NCI-H2171 treated with DMSO at 0.1 percent for 48 hours (cell line): Measurements from ENCODE around the gene FANCL.
"Not testable (repeated sequence)": the region's sequence is repeated elsewhere in the genome, so short reads cannot be mapped to it uniquely, and the experiment has no call there.

Experiments
- DNase-seq: peaks from one replicate; lab custom pipeline; 2025; lab: John Stamatoyannopoulos, UW

Gene FANCL

GRCh38 chr2:58145769-58146168 is 95.4 kb downstream of the FANCL start:
- not testable (repeated sequence) for DNase-seq

DNA sequence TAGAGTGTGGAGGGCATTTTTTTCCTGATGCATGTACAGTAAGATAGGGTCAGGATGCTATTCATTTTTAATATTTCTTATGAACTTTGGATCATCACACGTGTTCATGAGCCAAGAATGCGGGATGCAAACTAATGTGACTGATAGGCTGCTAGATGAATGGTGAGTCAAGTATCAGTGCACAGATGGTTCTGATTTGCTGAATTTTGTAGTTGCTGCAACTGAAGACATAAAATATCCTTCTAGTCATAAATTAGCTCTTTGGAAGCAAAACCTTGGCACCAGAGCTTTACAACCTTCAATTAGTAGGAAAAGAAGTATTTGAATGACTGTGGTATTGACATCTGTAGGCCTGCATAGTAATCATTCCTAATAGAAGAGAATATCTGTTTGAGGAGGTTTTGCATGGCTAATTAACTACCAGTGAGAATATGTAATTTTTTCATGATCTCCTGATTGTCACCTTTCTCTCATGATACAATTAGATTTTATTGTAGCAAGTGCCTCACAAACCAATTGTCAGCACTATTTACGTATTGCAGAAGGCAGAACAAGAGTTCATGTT is 100.5 kb downstream of the FANCL start:
- DNase-seq = no peak

DNA sequence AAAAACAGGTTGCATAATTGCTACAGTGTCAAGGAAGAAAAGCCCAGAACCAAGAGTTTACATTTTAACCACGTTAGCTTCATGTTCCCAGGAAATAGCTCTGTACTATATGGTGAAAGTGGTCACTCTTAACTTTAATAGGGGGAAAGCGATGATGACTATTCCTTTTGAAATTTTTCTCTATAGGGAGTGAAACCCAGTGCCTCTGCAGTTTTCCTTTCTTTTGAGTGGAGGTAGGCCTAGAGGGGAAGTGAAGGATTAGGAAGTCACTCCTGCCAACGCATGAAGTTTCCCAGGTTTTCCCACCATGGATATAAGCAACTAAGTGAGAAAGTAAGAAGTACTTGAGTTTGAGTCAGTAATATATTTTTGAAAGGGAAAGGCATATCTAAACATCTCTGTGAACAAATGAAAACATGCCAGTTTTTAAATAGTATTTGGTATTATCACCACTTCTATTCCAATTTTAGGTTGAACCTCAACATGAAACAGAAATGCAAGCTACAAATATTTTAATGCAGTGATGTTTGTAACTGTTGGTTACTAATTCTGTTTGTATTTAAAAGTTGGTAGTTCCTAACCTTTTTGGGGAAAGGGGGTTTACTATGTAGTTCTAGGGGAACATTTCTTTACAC is 102.6 kb downstream of the FANCL start:
- DNase-seq = no peak

DNA sequence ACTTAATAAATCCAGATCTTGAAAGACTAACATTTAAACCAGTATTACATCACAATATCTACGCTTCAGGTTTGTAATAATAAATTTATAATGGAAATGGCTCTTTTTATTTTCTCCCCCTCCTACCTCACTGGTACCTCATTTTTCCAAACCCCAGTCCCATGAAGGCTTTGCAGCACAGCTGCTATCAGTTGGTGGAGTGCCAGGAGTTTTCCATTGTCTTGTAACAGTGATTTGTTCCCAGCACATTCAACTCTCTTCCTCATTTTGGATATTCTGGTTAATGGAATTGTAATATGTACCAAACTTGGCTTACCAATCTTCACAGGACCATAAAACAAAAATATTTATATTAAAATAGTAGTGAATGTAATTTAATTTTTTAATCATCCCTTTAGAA is 103.3 kb downstream of the FANCL start:
- DNase-seq = peak; percentile 56

- no peak for DNase-seq
Observed at GRCh38 chr2:58137221-58137620, 103.9 kb downstream of the FANCL start.

- no peak for DNase-seq
Observed at GRCh38 chr2:58135861-58136260, 105.3 kb downstream of the FANCL start.

GRCh38 chr2:58133395-58133794 is 107.7 kb downstream of the FANCL start:
- no peak for DNase-seq

DNA sequence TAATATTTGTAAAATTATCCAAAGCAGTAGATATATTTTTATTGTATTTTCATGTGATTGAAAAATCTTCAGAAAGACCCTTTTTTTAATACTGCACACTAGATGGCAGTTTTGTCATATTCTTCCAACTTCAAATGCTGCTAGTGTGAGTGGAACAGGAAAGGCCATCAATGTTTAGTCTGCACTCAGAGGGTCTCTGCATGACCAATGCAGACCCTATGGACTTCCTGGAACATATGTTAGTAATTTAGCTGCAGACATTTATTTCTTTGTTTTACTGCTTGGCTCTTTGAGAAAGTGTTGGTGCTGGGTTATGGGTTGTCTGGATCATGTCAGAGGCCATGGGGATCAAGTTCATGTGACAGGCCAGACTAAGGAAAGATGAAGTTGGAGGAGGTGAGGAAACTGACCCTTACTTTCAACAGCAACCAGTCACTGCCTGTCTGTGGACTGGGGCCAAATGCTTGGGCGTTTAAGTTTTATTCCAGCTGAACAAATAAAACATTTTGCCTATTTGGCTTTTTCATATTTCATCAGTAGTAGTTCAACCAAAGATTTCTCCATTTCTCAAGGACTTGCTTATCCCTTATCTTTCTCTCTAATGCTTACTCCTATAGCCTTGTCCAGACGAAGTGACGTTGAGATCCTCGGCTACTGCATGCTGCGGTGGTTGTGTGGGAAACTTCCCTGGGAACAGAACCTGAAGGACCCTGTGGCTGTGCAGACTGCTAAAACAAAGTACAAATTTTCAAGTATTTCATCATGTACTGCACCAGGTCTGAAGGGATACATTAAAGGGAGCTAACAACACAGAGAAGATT is 109.7 kb downstream of the FANCL start:
- peak; percentile 26 for DNase-seq

DNA sequence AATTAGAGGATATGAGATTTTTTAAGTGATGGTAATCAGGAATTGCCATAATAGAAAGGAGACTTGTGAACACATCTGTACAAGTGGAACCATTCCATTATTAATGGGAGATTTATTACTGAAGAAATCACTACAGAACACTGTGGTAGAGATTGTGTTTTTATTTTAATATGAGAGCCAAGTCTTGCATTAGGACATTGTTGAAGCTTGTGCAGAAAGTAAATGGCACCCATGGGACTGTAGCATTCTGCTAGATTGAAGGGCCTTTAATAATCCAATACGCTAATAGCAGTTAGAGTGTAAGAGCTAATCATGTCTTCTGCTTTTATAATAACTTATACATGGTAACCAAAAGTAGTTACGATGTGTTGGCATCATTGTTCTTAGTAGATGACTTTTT is 110.9 kb downstream of the FANCL start:
- DNase-seq = no peak

GRCh38 chr2:58127111-58127510 is 114.0 kb downstream of the FANCL start:
- no peak for DNase-seq

DNA sequence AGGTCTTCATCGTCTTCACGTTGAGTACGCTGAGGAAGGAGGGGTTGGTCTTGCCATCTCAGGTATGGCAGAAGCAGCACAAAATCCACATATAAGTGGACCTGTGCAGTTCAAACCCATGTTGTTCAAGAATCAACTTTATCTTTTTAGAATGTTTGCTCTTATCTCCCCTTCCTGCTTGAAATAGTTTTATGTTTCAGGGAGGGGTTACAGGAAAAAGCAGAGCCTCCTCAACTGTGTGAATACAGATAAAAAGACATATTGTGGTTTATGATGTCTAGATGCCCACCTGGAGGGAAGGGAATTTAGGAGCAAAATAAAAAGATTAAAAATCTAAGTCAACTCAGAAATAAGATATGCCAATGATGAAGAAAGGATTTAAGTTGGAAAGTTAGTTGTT is 118.6 kb downstream of the FANCL start:
- DNase-seq = no peak

DNA sequence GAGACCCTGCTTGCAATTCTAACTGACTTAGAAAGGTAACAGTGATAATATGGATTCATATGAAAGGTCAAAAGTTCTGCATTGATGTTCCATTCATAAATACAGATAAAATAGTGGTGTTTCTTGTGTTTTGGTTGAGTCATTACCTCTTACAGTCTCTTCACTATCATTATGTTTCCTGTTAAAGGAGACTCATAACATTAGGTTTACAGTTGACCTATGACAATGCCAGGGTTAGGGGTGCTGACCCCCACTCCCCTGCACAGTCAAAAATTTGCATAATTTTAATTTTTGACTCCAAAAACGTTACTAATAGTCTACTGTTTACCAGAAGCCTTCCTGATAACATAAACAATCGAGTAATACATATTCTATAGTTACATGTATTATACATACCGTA is 119.1 kb downstream of the FANCL start:
- DNase-seq = no peak

GRCh38 chr2:58120626-58121229 is 120.4 kb downstream of the FANCL start:
- no peak for DNase-seq

DNA sequence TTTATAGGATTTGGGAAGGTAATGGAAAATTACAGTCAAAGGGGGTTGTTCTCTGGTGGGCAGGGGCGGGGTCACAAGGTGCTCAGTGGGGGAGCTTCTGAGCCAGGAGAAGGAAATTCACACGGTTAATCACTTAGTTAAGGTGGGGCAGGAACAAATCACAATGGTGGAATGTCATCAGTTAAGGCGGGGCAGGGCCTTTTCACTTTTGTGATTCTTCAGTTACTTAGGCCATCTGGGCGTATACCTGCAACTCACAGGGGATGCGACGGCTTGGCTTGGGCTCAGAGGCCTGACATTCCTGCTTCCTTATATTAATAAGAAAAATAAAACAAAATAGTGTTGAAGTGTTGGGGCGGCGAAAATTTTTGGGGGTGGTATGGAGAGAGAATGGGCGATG is 127.6 kb downstream of the FANCL start:
- DNase-seq = not testable (repeated sequence)

- DNase-seq = no peak
Observed at GRCh38 chr2:58110765-58111164, 130.4 kb downstream of the FANCL start.

DNA sequence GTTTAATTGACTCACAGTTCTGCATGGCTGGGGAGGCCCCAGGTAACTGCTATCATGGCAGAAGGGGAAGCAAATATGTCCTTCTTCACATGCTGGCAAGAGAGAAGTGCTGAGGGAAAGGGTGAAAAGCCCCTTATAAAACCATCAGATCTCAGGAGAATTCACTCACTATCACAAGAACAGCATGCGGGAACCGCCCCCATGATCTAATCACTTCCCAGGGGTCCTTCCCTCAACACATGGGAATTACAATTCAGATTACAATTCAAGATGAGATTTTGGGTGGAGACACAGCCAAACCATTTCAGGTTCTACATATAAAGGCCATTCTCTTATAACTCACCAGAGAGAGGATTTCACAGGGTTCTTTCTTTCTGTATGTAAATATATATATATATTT is 131.6 kb downstream of the FANCL start:
- no peak for DNase-seq
